Mucosa of descending colon (tissue), 3 donors: ENCODE measurements around the gene GALP. TPM values are rescaled to one million over a fixed set of nuclear protein-coding genes. Genes with fewer than 3 reads are reported as not detected.

Source experiments
- ATAC-seq: fragments of 200-7000 bp; cut with Tn5 transposase; one replicate; pipeline ENCODE4 v1.9.1; 2020; ENCODE audit warnings: mild to moderate bottlenecking, moderate library complexity
- DNase-seq, 3 donors: peaks; one replicate each; pipeline ENCODE4 v3.0.0-alpha.2; 2020
- H3K36me3 ChIP-seq: fragments of 200-600 bp; one replicate; pipeline ENCODE4 v1.8.0; 2021; ENCODE audit warnings: low read depth, mild to moderate bottlenecking
- H3K4me1 ChIP-seq: fragments of 200-600 bp; one replicate; pipeline ENCODE4 v1.8.0; 2021; ENCODE audit warnings: low read depth, mild to moderate bottlenecking
- H3K4me3 ChIP-seq: fragments of 200-600 bp; one replicate; pipeline ENCODE4 v1.8.0; 2021; ENCODE audit warnings: mild to moderate bottlenecking
- H3K9me3 ChIP-seq: fragments of 200-600 bp; one replicate; pipeline ENCODE4 v1.8.0; 2021; ENCODE audit warnings: mild to moderate bottlenecking
- intact Hi-C, 2 donors: fragments of 100-400 bp; cut with DNase I in 1 of 2; cut with micrococcal nuclease in 1 of 2; formaldehyde crosslinking; loops; one replicate each; pipeline versions ENCODE4 v1.11.0 to v1.11.1; 2022; cut with DNase I, micrococcal nuclease
- total RNA-seq, 3 donors: library from RNA; stranded (reverse); fragmentation: NEBNext Ultra II Directional in 2 of 3; extraction: Animal tissue kit (Norgen Biotek cat#: 25700) in 2 of 3; gene quantifications; one replicate each; pipeline versions ENCODE4 v1.2.1 to v1.2.4, GENCODE V29; 2021 to 2023
- TF ChIP-seq, protein P1 (sequence below): fragments of 200-600 bp; IDR thresholded peaks from one replicate; pipeline ENCODE4 v1.8.0; 2022; ENCODE audit warnings: antibody characterized with exemption, mild to moderate bottlenecking
- donor health status: DM: no; HTN: no; CAD: no; lungs with moderate emphysema.
- donor health status: DM: no; HTN: no; CAD: no.
- donor health status: DM: no; HTN: yes; CAD: no.

GALP gene
- total RNA-seq, 3 donors from 2014 or later: not detected

DNA sequence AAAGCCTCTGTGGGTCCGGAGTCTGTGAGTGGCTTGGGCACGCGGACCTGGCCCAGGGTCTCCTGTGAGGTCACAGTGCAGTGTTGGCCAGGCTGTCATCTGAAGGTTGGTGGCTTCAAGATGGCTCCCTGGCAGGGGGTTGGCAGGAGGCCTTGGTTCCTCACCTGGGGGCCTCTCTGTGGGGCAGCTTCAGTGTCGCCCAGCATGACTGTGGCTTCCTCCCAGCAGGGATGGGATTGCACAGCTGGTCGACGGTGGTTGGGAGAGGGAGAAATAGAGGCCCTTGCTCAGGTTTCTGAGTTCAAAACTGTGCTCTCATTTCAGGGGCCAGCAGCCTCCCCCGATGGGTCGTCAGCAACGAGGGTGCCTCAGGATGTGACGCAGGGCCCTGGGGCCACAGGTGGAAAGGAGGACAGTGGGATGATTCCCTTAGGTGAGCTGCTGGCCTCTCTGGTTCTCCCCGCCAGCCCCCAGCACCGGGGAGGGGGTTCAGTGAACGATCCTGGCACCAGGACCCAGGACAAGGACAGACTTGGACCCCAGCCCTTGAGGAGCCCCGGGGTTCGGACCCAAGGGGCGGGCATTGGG lies 17.5 kb upstream of the GALP start:
- Histone ChIP-seq H3K9me3 (no peaks in the 10 kb centered on the region), H3K36me3 (no peaks in the 10 kb centered on the region), H3K4me1 (no peaks in the 10 kb centered on the region), H3K4me3 (no peak overlapping the region)
- TF ChIP-seq, protein P1, sequence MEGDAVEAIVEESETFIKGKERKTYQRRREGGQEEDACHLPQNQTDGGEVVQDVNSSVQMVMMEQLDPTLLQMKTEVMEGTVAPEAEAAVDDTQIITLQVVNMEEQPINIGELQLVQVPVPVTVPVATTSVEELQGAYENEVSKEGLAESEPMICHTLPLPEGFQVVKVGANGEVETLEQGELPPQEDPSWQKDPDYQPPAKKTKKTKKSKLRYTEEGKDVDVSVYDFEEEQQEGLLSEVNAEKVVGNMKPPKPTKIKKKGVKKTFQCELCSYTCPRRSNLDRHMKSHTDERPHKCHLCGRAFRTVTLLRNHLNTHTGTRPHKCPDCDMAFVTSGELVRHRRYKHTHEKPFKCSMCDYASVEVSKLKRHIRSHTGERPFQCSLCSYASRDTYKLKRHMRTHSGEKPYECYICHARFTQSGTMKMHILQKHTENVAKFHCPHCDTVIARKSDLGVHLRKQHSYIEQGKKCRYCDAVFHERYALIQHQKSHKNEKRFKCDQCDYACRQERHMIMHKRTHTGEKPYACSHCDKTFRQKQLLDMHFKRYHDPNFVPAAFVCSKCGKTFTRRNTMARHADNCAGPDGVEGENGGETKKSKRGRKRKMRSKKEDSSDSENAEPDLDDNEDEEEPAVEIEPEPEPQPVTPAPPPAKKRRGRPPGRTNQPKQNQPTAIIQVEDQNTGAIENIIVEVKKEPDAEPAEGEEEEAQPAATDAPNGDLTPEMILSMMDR: no peak
- no peak for ATAC-seq
- no peak for DNase-seq
- intact Hi-C loops: no loop called here

- no peak overlapping the region for H3K4me3 ChIP-seq
- DNase-seq: no peak
- intact Hi-C loops: no loop called here
Observed at GRCh38 chr19:56159009-56159559, 16.7 kb upstream of the GALP start.

DNA sequence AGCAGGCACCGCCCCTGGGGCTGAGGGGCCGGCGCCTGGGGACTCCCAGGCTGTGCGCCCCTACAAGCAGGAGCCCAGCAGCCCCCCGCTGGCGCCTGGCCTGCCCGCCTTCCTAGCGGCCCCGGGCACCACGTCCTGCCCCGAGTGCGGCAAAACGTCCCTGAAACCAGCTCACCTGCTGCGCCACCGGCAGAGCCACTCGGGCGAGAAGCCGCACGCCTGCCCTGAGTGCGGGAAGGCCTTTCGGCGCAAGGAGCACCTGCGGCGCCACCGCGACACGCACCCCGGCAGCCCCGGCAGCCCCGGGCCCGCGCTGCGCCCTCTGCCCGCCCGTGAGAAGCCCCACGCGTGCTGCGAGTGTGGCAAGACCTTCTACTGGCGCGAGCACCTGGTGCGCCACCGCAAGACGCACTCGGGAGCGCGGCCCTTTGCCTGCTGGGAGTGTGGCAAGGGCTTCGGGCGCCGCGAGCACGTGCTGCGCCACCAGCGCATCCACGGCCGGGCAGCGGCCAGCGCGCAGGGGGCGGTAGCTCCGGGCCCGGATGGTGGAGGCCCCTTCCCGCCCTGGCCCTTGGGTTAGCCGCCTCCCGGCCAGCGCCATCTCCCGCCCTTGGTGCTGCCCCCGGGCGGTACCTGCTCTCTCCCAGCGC lies 16.1 kb upstream of the GALP start:
- Histone ChIP-seq H3K4me1 (no peaks in the 10 kb centered on the region), H3K9me3 (no peaks in the 10 kb centered on the region), H3K4me3 (no peak overlapping the region), H3K36me3 (no peaks in the 10 kb centered on the region)
- intact Hi-C loops: loop anchor here in 1 of 2 donors (5.0 kb wide), 1 partner anchor 72 kb away; no protein-coding TSS in a partner anchor
- DNase-seq: no peak
- TF ChIP-seq, protein P1: no peak
- no peak for ATAC-seq

More at GRCh38 chr19:56159009-56159559, 16.7 kb upstream of the GALP start:
- H3K4me1 ChIP-seq: no peaks in the 10 kb centered on the region
- no peak for ATAC-seq
- TF ChIP-seq, protein P1: no peak
- no peaks in the 10 kb centered on the region for H3K9me3 ChIP-seq
- no peaks in the 10 kb centered on the region for H3K36me3 ChIP-seq

DNA sequence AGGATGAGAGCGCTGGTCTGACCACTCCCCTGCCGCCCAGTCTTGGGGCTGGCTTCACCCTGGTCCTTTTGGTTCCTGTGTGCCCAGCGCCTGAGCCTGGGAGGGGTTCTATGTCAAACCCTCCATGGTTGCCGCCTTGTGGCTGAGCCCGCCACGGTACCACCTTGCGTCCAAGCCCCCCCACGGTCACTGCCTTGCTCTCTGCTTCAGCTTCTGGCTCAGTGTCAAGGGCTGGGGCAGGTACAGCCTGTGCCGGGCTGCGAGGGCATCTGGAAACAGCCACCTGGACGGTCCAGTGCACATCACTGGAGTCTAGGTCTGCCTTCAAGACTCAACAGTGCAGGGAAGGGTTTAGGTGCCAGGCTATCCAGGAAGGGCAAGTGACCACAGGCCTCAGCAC lies 14.3 kb upstream of the GALP start:
- Histone ChIP-seq H3K4me3 (no peak overlapping the region), H3K4me1 (no peaks in the 10 kb centered on the region), H3K36me3 (no peaks in the 10 kb centered on the region), H3K9me3 (no peaks in the 10 kb centered on the region)
- DNase-seq: no peak
- ATAC-seq: no peak
- intact Hi-C loops: loop anchor here in 1 of 2 donors (5.0 kb wide), 1 partner anchor 74 kb away; no protein-coding TSS in a partner anchor
- TF ChIP-seq, protein P1: no peak

DNA sequence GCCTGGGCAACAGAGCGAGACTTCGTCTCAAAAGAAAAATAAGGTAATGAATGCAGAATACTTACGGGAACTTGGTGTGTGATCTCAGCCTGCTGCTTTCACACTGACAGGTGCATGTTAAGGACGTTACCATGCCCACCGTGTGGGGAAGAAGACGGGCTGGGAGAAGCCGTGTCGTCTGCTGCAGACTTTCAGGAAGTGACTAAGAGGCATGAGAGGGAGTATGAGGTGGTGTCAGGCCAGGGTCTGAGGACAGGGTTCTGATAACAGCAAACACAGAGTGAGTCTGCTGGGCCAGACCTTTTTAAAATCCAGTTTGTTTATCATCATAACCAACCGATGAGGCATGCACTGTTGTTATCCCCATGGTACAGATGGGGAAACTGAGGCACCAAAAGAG lies 13.6 kb upstream of the GALP start:
- Histone ChIP-seq H3K4me3 (no peak overlapping the region), H3K4me1 (no peaks in the 10 kb centered on the region), H3K36me3 (no peaks in the 10 kb centered on the region), H3K9me3 (no peaks in the 10 kb centered on the region)
- intact Hi-C loops: loop anchor here in 1 of 2 donors (5.0 kb wide), 1 partner anchor 75 kb away; no protein-coding TSS in a partner anchor
- ATAC-seq (no peak), DNase-seq (no peak)
- TF ChIP-seq, protein P1: no peak
